Tibial nerve (tissue), 4 donors: Measurements from ENCODE around the gene PLPP1.

Source experiments
- CTCF ChIP-seq, 5 experiments: fragments of 200-600 bp in 3 of 5; fragments of 450-650 bp in 2 of 5; sonication (generic) in 3 of 5; IDR thresholded peaks; one replicate each; pipeline ENCODE4 v1.5.1; 2016 to 2019; ENCODE audit warnings: antibody characterized with exemption in 5 of 5, mild to moderate bottlenecking in 3 of 5, moderate library complexity in 2 of 5
- EP300 ChIP-seq, 2 donors: sonication (generic); formaldehyde crosslinking; IDR thresholded peaks; one replicate each; pipeline ENCODE4 v1.6.1; 2017; ENCODE audit warnings: antibody characterized with exemption in 2 of 2, mild to moderate bottlenecking in 1 of 2
- POLR2A ChIP-seq, 2 donors: fragments of 450-650 bp; IDR thresholded peaks; one replicate each; pipeline ENCODE4 v1.6.1; 2017; ENCODE audit warnings: antibody characterized with exemption in 2 of 2, mild to moderate bottlenecking in 2 of 2, moderate library complexity in 2 of 2

DNA sequence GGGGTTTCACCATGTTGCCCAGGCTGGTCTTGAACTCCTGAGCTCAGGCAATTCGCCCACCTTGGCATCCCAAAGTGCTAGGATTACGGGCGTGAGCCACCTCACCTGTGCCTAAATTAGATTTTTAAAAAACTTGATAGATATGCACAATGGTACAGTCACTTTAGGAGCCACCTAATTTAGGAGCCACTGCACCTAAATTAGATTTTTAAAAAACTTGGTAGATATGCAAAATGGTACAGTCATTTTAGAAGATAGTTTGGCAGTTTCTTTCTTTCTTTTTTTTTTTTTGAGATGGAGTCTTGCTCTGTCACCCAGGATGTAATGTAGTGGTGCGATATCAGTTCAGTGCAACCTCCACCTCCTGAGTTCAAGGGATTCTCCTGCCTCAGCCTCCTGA lies 37.8 kb upstream of the PLPP1 start:
- TF ChIP-seq POLR2A (IDR thresholded peaks at IDR 0.05) (no peak), CTCF (IDR thresholded peaks at IDR 0.05) (no peak), EP300 (IDR thresholded peaks at IDR 0.05) (no peak)
